C4-2B (cell line): ENCODE results near the gene MAPK7.
"Not testable (repeated sequence)": the region's sequence is repeated elsewhere in the genome, so short reads cannot be mapped to it uniquely, and the experiment has no call there.

Source experiments
- CTCF ChIP-seq: fragments of 450-650 bp; conservative IDR thresholded peaks from 2 replicates; pipeline ENCODE4 v1.5.1; 2017; ENCODE audit warnings: mild to moderate bottlenecking
- ZFX ChIP-seq: fragments of 450-650 bp; IDR thresholded peaks from 2 replicates; pipeline ENCODE4 v1.6.1; 2017

- not testable (repeated sequence) for TF ChIP-seq CTCF, ZFX
These were observed 24.9 kb upstream of the MAPK7 start for GRCh38 chr17:19353401-19353800.
